ENCODE results near the gene INSL3.

- no peak for TF ChIP-seq POLR2AphosphoS5 (IDR thresholded peaks at IDR 0.05; ENCODE audit: low read depth, low read length)
- no peak for TF ChIP-seq CTCF (IDR thresholded peaks at IDR 0.05)
- no peak for TF ChIP-seq SIN3A (IDR thresholded peaks at IDR 0.05; ENCODE audit: borderline replicate concordance, insufficient read depth, low read depth, low read length)
Measured at GRCh38 chr19:17778968-17779929, 42.1 kb downstream of the INSL3 start.
